ENCODE measurements around the gene TEX2. TPM values are rescaled to one million over a fixed set of nuclear protein-coding genes. Genes with fewer than 3 reads are reported as not detected.

Gene TEX2
- polyA plus RNA-seq, 1 donor (not counting 4 experiments of a cell fraction or from before 2014, with no cell fraction given) = 44.4 TPM

DNA sequence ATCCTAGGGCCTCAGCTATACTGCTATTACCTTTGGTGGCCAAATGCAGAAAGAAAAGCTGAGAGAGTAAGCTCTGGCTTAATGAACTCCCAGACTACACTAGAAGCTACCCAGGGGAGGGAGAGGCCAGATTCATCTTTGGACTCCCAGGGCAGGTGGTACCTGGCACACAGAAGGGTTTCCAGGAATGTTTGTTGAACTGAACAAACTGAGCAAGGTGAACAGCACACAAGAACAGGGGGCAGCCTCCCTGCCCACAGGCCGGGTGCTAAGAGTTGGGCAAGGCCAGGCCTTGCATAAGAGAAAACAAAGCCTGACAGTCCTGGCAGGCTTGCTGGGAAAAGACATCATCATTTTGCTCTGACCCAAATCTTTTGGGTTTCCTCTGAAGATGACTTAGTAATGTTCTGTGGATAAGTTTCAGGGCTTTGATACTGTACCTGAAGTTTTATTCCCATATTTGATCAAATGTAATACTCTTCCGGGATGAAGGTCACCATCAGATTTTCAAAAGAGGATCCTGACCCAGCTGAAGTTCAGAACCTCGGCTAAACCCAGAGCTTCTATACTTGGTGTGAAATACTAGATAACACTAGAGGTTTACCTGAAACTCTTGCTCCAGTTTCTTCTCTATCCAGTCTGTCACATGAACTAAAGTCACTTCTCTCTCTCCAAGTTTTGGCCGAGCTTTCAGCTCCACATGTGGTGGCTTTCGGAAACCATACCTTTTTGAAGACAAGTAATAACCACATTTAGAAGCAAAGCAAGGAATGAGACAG is 112.6 kb downstream of the TEX2 start:
- H4K20me1 ChIP-seq (ENCODE audit: control insufficient read depth, extremely low read depth, insufficient read depth, low read length) = no peaks in the 10 kb centered on the region
- H3K27ac ChIP-seq (ENCODE audit: control insufficient read depth, insufficient read depth, low read length) = no peak overlapping the region
- H3K4me2 ChIP-seq (ENCODE audit: control insufficient read depth, extremely low read depth, insufficient read depth, low read depth, low read length) = no peak overlapping the region
- peaks cover 2% of the 10 kb centered on the region for H3K79me2 ChIP-seq (ENCODE audit: control insufficient read depth, insufficient read depth, low read length)
- H3K4me3 ChIP-seq (ENCODE audit: control insufficient read depth in 2 of 3, extremely low read depth in 1 of 3, insufficient read depth in 2 of 3, low read depth in 1 of 3, low read length in 3 of 3) = no peak overlapping the region
- TF ChIP-seq EZH2 (IDR thresholded peaks at IDR 0.05; ENCODE audit: low read length) = no peak
- TF ChIP-seq, protein P1, sequence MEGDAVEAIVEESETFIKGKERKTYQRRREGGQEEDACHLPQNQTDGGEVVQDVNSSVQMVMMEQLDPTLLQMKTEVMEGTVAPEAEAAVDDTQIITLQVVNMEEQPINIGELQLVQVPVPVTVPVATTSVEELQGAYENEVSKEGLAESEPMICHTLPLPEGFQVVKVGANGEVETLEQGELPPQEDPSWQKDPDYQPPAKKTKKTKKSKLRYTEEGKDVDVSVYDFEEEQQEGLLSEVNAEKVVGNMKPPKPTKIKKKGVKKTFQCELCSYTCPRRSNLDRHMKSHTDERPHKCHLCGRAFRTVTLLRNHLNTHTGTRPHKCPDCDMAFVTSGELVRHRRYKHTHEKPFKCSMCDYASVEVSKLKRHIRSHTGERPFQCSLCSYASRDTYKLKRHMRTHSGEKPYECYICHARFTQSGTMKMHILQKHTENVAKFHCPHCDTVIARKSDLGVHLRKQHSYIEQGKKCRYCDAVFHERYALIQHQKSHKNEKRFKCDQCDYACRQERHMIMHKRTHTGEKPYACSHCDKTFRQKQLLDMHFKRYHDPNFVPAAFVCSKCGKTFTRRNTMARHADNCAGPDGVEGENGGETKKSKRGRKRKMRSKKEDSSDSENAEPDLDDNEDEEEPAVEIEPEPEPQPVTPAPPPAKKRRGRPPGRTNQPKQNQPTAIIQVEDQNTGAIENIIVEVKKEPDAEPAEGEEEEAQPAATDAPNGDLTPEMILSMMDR (optimal IDR thresholded peaks at IDR 0.05 in 1 of 3, IDR thresholded peaks at IDR 0.05 in 1 of 3, conservative IDR thresholded peaks at IDR 0.05 in 1 of 3; ENCODE audit: extremely low read depth in 1 of 3, insufficient read depth in 2 of 3, low read length in 3 of 3) = no peak
- dilution Hi-C loops (cut with MboI; ENCODE audit: extremely low pct_ligation_motif_present, low sequenced_read_pairs) = no loop called here
- H3K36me3 ChIP-seq (ENCODE audit: control insufficient read depth in 2 of 2, extremely low read depth in 1 of 2, insufficient read depth in 2 of 2, low read length in 2 of 2) = peaks cover 30 to 36% of the 10 kb centered on the region in 2 experiments
- H3K9ac ChIP-seq (ENCODE audit: control insufficient read depth, extremely low read depth, insufficient read depth, low read length) = no peak overlapping the region
- FAIRE-seq (no peak), DNase-seq (ENCODE audit: low read depth, low spot score) (no peak)
- no peaks in the 10 kb centered on the region for H3K27me3 ChIP-seq (ENCODE audit: control insufficient read depth, extremely low read depth, insufficient read depth, low read length)
- no peaks in the 10 kb centered on the region for H3K9me1 ChIP-seq (ENCODE audit: control insufficient read depth, extremely low read depth, insufficient read depth, low read length)
- peaks cover 8% of the 10 kb centered on the region for H3K4me1 ChIP-seq (ENCODE audit: control insufficient read depth, extremely low read depth, insufficient read depth, low read length)
- H3K9me3 ChIP-seq (ENCODE audit: control insufficient read depth, low read depth, low read length) = no peaks in the 10 kb centered on the region
- no peak overlapping the region for H2AFZ ChIP-seq (ENCODE audit: control insufficient read depth, low read length)

DNA sequence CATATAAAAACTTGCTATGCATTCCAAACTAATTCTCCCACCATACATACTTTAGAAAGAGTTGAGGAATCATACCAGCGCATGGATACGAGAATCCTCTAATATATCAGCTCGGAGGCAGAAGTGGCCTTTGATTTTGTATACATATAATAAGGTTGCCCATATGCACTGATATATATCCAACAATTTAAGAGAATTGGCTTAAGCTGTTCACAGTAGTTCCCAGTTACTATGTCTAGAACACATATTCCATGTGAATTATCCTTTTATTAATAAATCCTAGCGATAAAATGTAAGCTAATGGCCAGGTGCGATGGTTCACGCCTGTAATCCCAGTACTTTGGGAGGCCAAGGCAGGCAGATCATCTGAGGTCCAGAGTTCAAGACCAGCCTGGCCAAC is 113.9 kb downstream of the TEX2 start:
- dilution Hi-C loops (cut with MboI; ENCODE audit: extremely low pct_ligation_motif_present, low sequenced_read_pairs) = no loop called here
- no peak overlapping the region for H3K9ac ChIP-seq (ENCODE audit: control insufficient read depth, extremely low read depth, insufficient read depth, low read length)

More for the DNA sequence above, 113.9 kb downstream of the TEX2 start:
- Histone ChIP-seq H3K79me2 (ENCODE audit: control insufficient read depth, insufficient read depth, low read length) (peaks cover 2% of the 10 kb centered on the region), H3K4me1 (ENCODE audit: control insufficient read depth, extremely low read depth, insufficient read depth, low read length) (peaks cover 11% of the 10 kb centered on the region), H3K36me3 (ENCODE audit: control insufficient read depth in 2 of 2, extremely low read depth in 1 of 2, insufficient read depth in 2 of 2, low read length in 2 of 2) (peaks cover 25 to 30% of the 10 kb centered on the region in 2 experiments), H3K9me3 (ENCODE audit: control insufficient read depth, low read depth, low read length) (no peaks in the 10 kb centered on the region), H3K9me1 (ENCODE audit: control insufficient read depth, extremely low read depth, insufficient read depth, low read length) (no peaks in the 10 kb centered on the region), H3K4me2 (ENCODE audit: control insufficient read depth, extremely low read depth, insufficient read depth, low read depth, low read length) (no peak overlapping the region), H3K27me3 (ENCODE audit: control insufficient read depth, extremely low read depth, insufficient read depth, low read length) (no peaks in the 10 kb centered on the region), H4K20me1 (ENCODE audit: control insufficient read depth, extremely low read depth, insufficient read depth, low read length) (no peaks in the 10 kb centered on the region), H3K4me3 (ENCODE audit: control insufficient read depth in 2 of 3, extremely low read depth in 1 of 3, insufficient read depth in 2 of 3, low read depth in 1 of 3, low read length in 3 of 3) (no peak overlapping the region), H3K27ac (ENCODE audit: control insufficient read depth, insufficient read depth, low read length) (no peak overlapping the region), H2AFZ (ENCODE audit: control insufficient read depth, low read length) (no peak overlapping the region)
- no peak for TF ChIP-seq EZH2 (IDR thresholded peaks at IDR 0.05; ENCODE audit: low read length)
- TF ChIP-seq, protein P1 (optimal IDR thresholded peaks at IDR 0.05 in 1 of 3, IDR thresholded peaks at IDR 0.05 in 1 of 3, conservative IDR thresholded peaks at IDR 0.05 in 1 of 3; ENCODE audit: extremely low read depth in 1 of 3, insufficient read depth in 2 of 3, low read length in 3 of 3) = no peak
- FAIRE-seq (no peak), DNase-seq (ENCODE audit: low read depth, low spot score) (no peak)

Measured in keratinocyte (primary cell).